Prostate gland (tissue), 2 donors: Measurements from ENCODE around the gene PRDX2. TPM values are rescaled to one million over a fixed set of nuclear protein-coding genes. Genes with fewer than 3 reads are reported as not detected.
A peak's percentile ranks its signal among the peaks of the same experiment; 100 is the strongest.

Source experiments
- DNase-seq: peaks from one replicate; pipeline ENCODE4 v3.0.0-alpha.2; 2019; ENCODE audit warnings: low spot score
- H3K27ac ChIP-seq, 2 donors: fragments of 200-600 bp; sonication (generic); 2 replicates each; pipeline ENCODE4 v1.5.1; 2017 to 2019
- H3K27me3 ChIP-seq: fragments of 200-600 bp; sonication (generic); replicated peaks from 2 replicates; pipeline ENCODE4 v1.5.1; 2019; ENCODE audit not compliant: insufficient read depth
- H3K36me3 ChIP-seq, 2 donors: fragments of 200-600 bp; sonication (generic); 1 replicate in 1 of 2; 2 replicates in 1 of 2; pipeline versions ENCODE4 v1.5.1 to v1.8.1; 2017 to 2019
- H3K4me1 ChIP-seq: fragments of 200-600 bp; sonication (generic); replicated peaks from 2 replicates; pipeline ENCODE4 v1.5.1; 2019
- H3K4me3 ChIP-seq, 2 donors: fragments of 200-600 bp; sonication (generic); 2 replicates each; pipeline ENCODE4 v1.5.1; 2017 to 2019
- H3K9me3 ChIP-seq: fragments of 200-600 bp; sonication (generic); 2 replicates; pipeline ENCODE4 v1.5.1; 2017
- CTCF ChIP-seq, 4 experiments: fragments of 200-600 bp in 2 of 4; fragments of 450-650 bp in 2 of 4; sonication (generic) in 2 of 4; IDR thresholded peaks; 1 replicate in 3 of 4; 2 replicates in 1 of 4; pipeline ENCODE4 v1.5.1; 2016 to 2019; ENCODE audit warnings: antibody characterized with exemption in 4 of 4, mild to moderate bottlenecking in 2 of 4, moderate library complexity in 2 of 4
- POLR2A ChIP-seq: fragments of 450-650 bp; IDR thresholded peaks from one replicate; pipeline ENCODE4 v1.6.1; 2016; ENCODE audit warnings: antibody characterized with exemption, mild to moderate bottlenecking
- POLR2AphosphoS5 ChIP-seq: sonication (generic); formaldehyde crosslinking; IDR thresholded peaks from one replicate; pipeline ENCODE4 v1.6.1; 2017; ENCODE audit warnings: antibody characterized with exemption
- WGBS: methylation state at CpG from one replicate; pipeline ENCODE4 v1.1.5; 2018; 5-methylcytosine and 5-hydroxymethylcytosine counted together
- intact Hi-C: fragments of 100-400 bp; cut with DNase I; formaldehyde crosslinking; loops from one replicate; pipeline ENCODE4 v1.14.2; 2022
- total RNA-seq, 2 donors: library from RNA; depleted of rRNA; stranded (reverse); fragments of >200 nt; gene quantifications; one replicate each; pipeline ENCODE4 v1.1.0, GENCODE V29; 2016

PRDX2 gene
- total RNA-seq, 2 donors from 2014 or later = 256 to 548 TPM

GRCh38 chr19:12838886-12839756, 37.5 kb upstream of the PRDX2 start:
- H3K9me3 ChIP-seq = no peaks in the 10 kb centered on the region
- DNase-seq = no peak
- 22% methylated on average over 21 of the region's 21 CpGs for WGBS
- no peak overlapping the region for H3K27ac ChIP-seq
- TF ChIP-seq POLR2A (no peak), POLR2AphosphoS5 (no peak), CTCF (IDR thresholded peaks at IDR 0.05) (no peak)
- intact Hi-C loops = no loop called here
- H3K36me3 ChIP-seq = no peaks in the 10 kb centered on the region
- H3K4me3 ChIP-seq = no peak overlapping the region
- H3K4me1 ChIP-seq = peaks cover 2% of the 10 kb centered on the region
- H3K27me3 ChIP-seq = peaks cover 31% of the 10 kb centered on the region

- intact Hi-C loops = no loop called here
- Histone ChIP-seq H3K36me3 (no peaks in the 10 kb centered on the region), H3K27ac (no peak within 1 kb of the TSS), H3K9me3 (no peaks in the 10 kb centered on the region), H3K4me3 (peak within 1 kb of the TSS in 1 of 2 donors; percentile 4), H3K27me3 (peaks cover 35% of the 10 kb centered on the region), H3K4me1 (peaks cover 6% of the 10 kb centered on the region)
- TF ChIP-seq POLR2AphosphoS5 = no peak
- TF ChIP-seq CTCF (IDR thresholded peaks at IDR 0.05) = peak in 3 of 4 experiments; percentile 20 to 54 (median 36)
- DNase-seq = no peak
- WGBS = 2% methylated on average over 47 of the region's 69 CpGs
Observed at GRCh38 chr19:12838182-12838885, 36.7 kb upstream of the PRDX2 start, which contains the start of gene MAST1. Gene MAST1 (plus strand): TSS chr19:12838515. CDS start chr19:12838573, 58 bp downstream.

- Histone ChIP-seq H3K27me3 (peaks cover 32% of the 10 kb centered on the region), H3K27ac (no peak overlapping the region), H3K36me3 (no peaks in the 10 kb centered on the region), H3K9me3 (no peaks in the 10 kb centered on the region), H3K4me1 (peaks cover 6% of the 10 kb centered on the region), H3K4me3 (no peak overlapping the region)
- intact Hi-C loops = loop anchor here (2.0 kb wide), 1 partner anchor 70 kb away; no protein-coding TSS in a partner anchor
- WGBS = 83% methylated on average over 4 of the region's 4 CpGs
- DNase-seq = no peak
- TF ChIP-seq POLR2A (no peak), POLR2AphosphoS5 (no peak), CTCF (IDR thresholded peaks at IDR 0.05) (no peak)
Observed at GRCh38 chr19:12837225-12837624, 35.6 kb upstream of the PRDX2 start.

GRCh38 chr19:12836529-12836863, 34.9 kb upstream of the PRDX2 start:
- Histone ChIP-seq H3K27me3 (peaks cover 32% of the 10 kb centered on the region), H3K27ac (no peak overlapping the region), H3K9me3 (no peaks in the 10 kb centered on the region), H3K4me1 (peaks cover 6% of the 10 kb centered on the region), H3K36me3 (no peaks in the 10 kb centered on the region), H3K4me3 (no peak overlapping the region)
- WGBS = 8% methylated on average over 6 of the region's 6 CpGs
- no peak for DNase-seq
- TF ChIP-seq POLR2A (no peak), POLR2AphosphoS5 (no peak), CTCF (IDR thresholded peaks at IDR 0.05) (no peak)
- intact Hi-C loops = loop anchor here (2.0 kb wide), 1 partner anchor 70 kb away; no protein-coding TSS in a partner anchor
